Measurements from ENCODE around the gene S100PBP. TPM values are rescaled to one million over a fixed set of nuclear protein-coding genes. Genes with fewer than 3 reads are reported as not detected.

The S100PBP gene
- total RNA-seq, 4 donors from 2014 or later = 11.0 to 32.1 (median 18.2) TPM

- intact Hi-C loops (cut with DNase I; ENCODE audit: low total_unique reads) = no loop called here
- peak in 1 of 2 donors; percentile 83 for DNase-seq (ENCODE audit: low spot score in 2 of 2)
Measured at GRCh38 chr1:32871364-32872191, 54.1 kb downstream of the S100PBP start.

GRCh38 chr1:32872192-32872460, 54.7 kb downstream of the S100PBP start:
- TF ChIP-seq CTCF (IDR thresholded peaks at IDR 0.05) (no peak), POLR2A (IDR thresholded peaks at IDR 0.05) (no peak)

More at GRCh38 chr1:32871364-32872191, 54.1 kb downstream of the S100PBP start:
- WGBS, 2 donors = 41 to 50% methylated on average over 10 to 13 of the region's 13 CpGs
- H3K4me3 ChIP-seq (ENCODE audit: low read depth, poor library complexity, severe bottlenecking) = no peak overlapping the region
- no peak for TF ChIP-seq CTCF (IDR thresholded peaks at IDR 0.05)
- TF ChIP-seq POLR2A (IDR thresholded peaks at IDR 0.05) = no peak

GRCh38 chr1:32873484-32873883, 56.0 kb downstream of the S100PBP start:
- no peak overlapping the region for H3K4me3 ChIP-seq (ENCODE audit: low read depth, poor library complexity, severe bottlenecking)
- intact Hi-C loops (cut with DNase I; ENCODE audit: low total_unique reads) = no loop called here
- peak in 1 of 2 donors; percentile 67 for DNase-seq (ENCODE audit: low spot score in 2 of 2)
- TF ChIP-seq POLR2A (IDR thresholded peaks at IDR 0.05) (no peak), CTCF (IDR thresholded peaks at IDR 0.05) (no peak)
- WGBS, 2 donors = 81 to 94% methylated on average over 5 of the region's 5 CpGs

More at GRCh38 chr1:32872192-32872460, 54.7 kb downstream of the S100PBP start:
- DNase-seq (ENCODE audit: low spot score in 2 of 2) = peak in 1 of 2 donors; percentile 58
- 64% methylated on average over 7 of the region's 7 CpGs for WGBS, 2 donors
- no peak overlapping the region for H3K4me3 ChIP-seq (ENCODE audit: low read depth, poor library complexity, severe bottlenecking)
- intact Hi-C loops (cut with DNase I; ENCODE audit: low total_unique reads) = no loop called here

GRCh38 chr1:32874860-32875752, 57.7 kb downstream of the S100PBP start:
- H3K4me3 ChIP-seq (ENCODE audit: low read depth, poor library complexity, severe bottlenecking) = no peak overlapping the region
- intact Hi-C loops (cut with DNase I; ENCODE audit: low total_unique reads) = no loop called here
- peak in 1 of 2 donors; percentile 61 for DNase-seq (ENCODE audit: low spot score in 2 of 2)
- 75 to 77% methylated on average over 5 of the region's 5 CpGs for WGBS, 2 donors
- no peak for TF ChIP-seq POLR2A (IDR thresholded peaks at IDR 0.05)
- TF ChIP-seq CTCF (IDR thresholded peaks at IDR 0.05) = no peak

- DNase-seq (ENCODE audit: low spot score in 2 of 2) = peak in 1 of 2 donors; percentile 82
Measured at GRCh38 chr1:32876341-32877210, 59.1 kb downstream of the S100PBP start.

More at GRCh38 chr1:32876341-32877210, 59.1 kb downstream of the S100PBP start:
- WGBS, 2 donors = 34 to 37% methylated on average over 13 to 16 of the region's 16 CpGs
- H3K4me3 ChIP-seq (ENCODE audit: low read depth, poor library complexity, severe bottlenecking) = no peak overlapping the region
- intact Hi-C loops (cut with DNase I; ENCODE audit: low total_unique reads) = no loop called here
- TF ChIP-seq CTCF (IDR thresholded peaks at IDR 0.05) (peak in 1 of 3 donors; percentile 75), POLR2A (IDR thresholded peaks at IDR 0.05) (no peak)
